Activated CD8-positive, alpha-beta T cell treated with anti-CD3 and anti-CD28 coated beads, Interleukin-2, amount 10 ng/mL, durations not matched to agents 7 days and 5 days (primary cell): ENCODE results near the gene ANKRD13D. TPM values are rescaled to one million over a fixed set of nuclear protein-coding genes. Genes with fewer than 3 reads are reported as not detected.

ENCODE experiments used
- ATAC-seq: fragments of 150-1000 bp; cut with Tn5 transposase; one replicate; pipeline ENCODE4 v1.10.0; 2021; ENCODE audit warnings: moderate library complexity
- CTCF ChIA-PET: fragments of 350-600 bp; sonication (Branson Sonifier 250); formaldehyde crosslinking; loops from one replicate; lab custom pipeline; 2021; ENCODE audit warnings: antibody characterized with exemption; lab: Charles Lee
- POLR2A ChIA-PET: fragments of 350-600 bp; sonication (Branson Sonifier 250); formaldehyde crosslinking; loops from one replicate; lab custom pipeline; 2021; ENCODE audit warnings: antibody characterized with exemption; lab: Charles Lee
- DNase-seq: peaks from one replicate; pipeline ENCODE4 v3.0.0-alpha.2; 2020
- H3K27ac Mint-ChIP-seq: one replicate; pipeline ENCODE4 v1.8.0; 2021; ENCODE audit warnings: mild to moderate bottlenecking, mixed read lengths
- H3K27me3 Mint-ChIP-seq: one replicate; pipeline ENCODE4 v1.8.0; 2021; ENCODE audit warnings: low read depth, mixed read lengths
- H3K36me3 Mint-ChIP-seq: one replicate; pipeline ENCODE4 v1.8.0; 2021; ENCODE audit warnings: low read depth, mixed read lengths
- H3K4me1 Mint-ChIP-seq: one replicate; pipeline ENCODE4 v1.8.0; 2021; ENCODE audit warnings: low read depth, mixed read lengths
- H3K4me3 Mint-ChIP-seq: one replicate; pipeline ENCODE4 v1.8.0; 2021; ENCODE audit warnings: mild to moderate bottlenecking, mixed read lengths
- H3K9me3 Mint-ChIP-seq: one replicate; pipeline ENCODE4 v1.8.0; 2022; ENCODE audit warnings: mixed read lengths; ENCODE audit not compliant: insufficient read depth
- total RNA-seq, 2 experiments: library from RNA; stranded (reverse); gene quantifications; one replicate each; pipeline ENCODE4 v1.2.3, GENCODE V29; 2021

ANKRD13D gene
- total RNA-seq, 2 experiments from 2014 or later, result 179 to 189 TPM

DNA sequence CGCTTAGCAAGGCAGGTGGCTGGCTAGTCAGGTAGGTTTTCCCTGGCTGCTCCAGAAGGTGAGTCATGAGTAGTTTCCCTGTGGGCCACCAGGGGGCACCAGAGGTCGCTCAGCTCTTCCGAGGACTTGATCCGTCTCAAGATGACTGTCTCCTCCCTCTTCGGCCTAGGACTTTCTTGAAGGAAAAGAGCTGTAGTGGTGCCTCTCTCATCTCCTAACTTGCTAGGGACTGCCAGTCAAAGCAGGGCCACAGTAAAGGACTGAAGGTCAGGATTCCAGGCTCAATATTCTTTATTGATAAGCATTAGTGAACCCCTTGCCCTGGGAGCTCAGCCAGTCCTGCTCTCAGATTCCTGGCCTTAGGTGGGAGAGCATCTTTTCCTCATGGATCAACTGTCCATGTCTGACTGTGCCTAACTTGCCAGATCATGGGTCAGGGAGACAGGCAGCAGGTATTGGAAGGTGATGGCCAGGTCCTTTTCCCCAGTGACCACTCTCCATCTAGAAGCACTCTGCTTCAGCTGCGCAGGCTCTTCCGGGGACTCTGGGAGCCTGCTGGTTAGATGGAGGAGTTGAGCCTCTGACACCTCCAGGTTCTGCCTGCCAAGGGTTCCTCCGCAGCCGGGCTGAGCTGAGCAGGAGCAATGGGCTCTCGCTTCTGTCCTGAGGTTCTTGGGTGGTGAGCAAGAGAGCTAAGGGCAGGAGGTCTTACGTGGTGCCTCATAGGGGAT, 62.3 kb downstream of the ANKRD13D start:
- Mint-ChIP-seq H3K27ac (peak overlapping the region; percentile 75), H3K27me3 (no peaks in the 10 kb centered on the region), H3K4me1 (peaks cover 37% of the 10 kb centered on the region), H3K9me3 (no peaks in the 10 kb centered on the region), H3K36me3 (peaks cover 8% of the 10 kb centered on the region), H3K4me3 (peak overlapping the region; percentile 66)
- ATAC-seq (no peak), DNase-seq (peak; percentile 72)
- ChIA-PET POLR2A (interaction anchor here (0.7 to 2.8 kb wide), 4 partner anchors 26 to 89 kb away, joined by 3 to 28 read pairs (median 6); no protein-coding TSS in a partner anchor), CTCF (interaction anchor here (0.6 to 18.4 kb wide), 35 partner anchors 12 to 298 kb away, joined by 3 to 998 read pairs (median 4); partner anchors contain the start of genes AIP, CLCF1, NUDT8 and PPP1CA)

Other genes with a start within 250 kb of the ANKRD13D start
- gene RHOD, start 232.5 kb upstream of the ANKRD13D start, total RNA-seq, result not detected
- 10 to 100 TPM; 90.3 to 93.1 TPM for gene KDM2A, start 170.0 kb upstream of the ANKRD13D start, total RNA-seq
- gene GRK2, start 22.8 kb upstream of the ANKRD13D start, total RNA-seq, result 100 to 1,000 TPM; 338 to 348 TPM
- gene SSH3, start 14.2 kb downstream of the ANKRD13D start, total RNA-seq, result 10 to 100 TPM; 12.0 to 13.0 TPM
- 10 to 100 TPM; 53.2 to 56.7 TPM for gene POLD4, start 64.2 kb downstream of the ANKRD13D start, total RNA-seq
- under 1 TPM; 0.29 to 0.50 TPM for gene CLCF1, start 84.3 kb downstream of the ANKRD13D start, total RNA-seq
- 10 to 100 TPM; 59.5 to 60.4 TPM for gene RAD9A, start 102.7 kb downstream of the ANKRD13D start, total RNA-seq
- gene PPP1CA, start 112.6 kb downstream of the ANKRD13D start, total RNA-seq, result 100 to 1,000 TPM; 429 to 434 TPM
- 100 to 1,000 TPM; 345 to 352 TPM for gene TBC1D10C, start 114.8 kb downstream of the ANKRD13D start, total RNA-seq
- 1 to 10 TPM; 4.8 to 4.9 TPM for gene CARNS1, start 126.4 kb downstream of the ANKRD13D start, total RNA-seq
- gene RPS6KB2, start 139.2 kb downstream of the ANKRD13D start, total RNA-seq, result 10 to 100 TPM; 64.0 to 66.9 TPM
- gene PTPRCAP, start 148.4 kb downstream of the ANKRD13D start, total RNA-seq, result 100 to 1,000 TPM; 445 to 447 TPM
- 100 to 1,000 TPM; 157 to 169 TPM for gene CORO1B, start 154.2 kb downstream of the ANKRD13D start, total RNA-seq
- gene GPR152, start 163.4 kb downstream of the ANKRD13D start, total RNA-seq, result not detected
- gene CABP4, start 166.1 kb downstream of the ANKRD13D start, total RNA-seq, result 1 to 10 TPM; 1.6 to 1.9 TPM
- gene TMEM134, start 179.9 kb downstream of the ANKRD13D start, total RNA-seq, result 10 to 100 TPM; 39.6 to 42.5 TPM
- 100 to 1,000 TPM; 156 to 163 TPM for gene AIP, start 193.7 kb downstream of the ANKRD13D start, total RNA-seq
- 100 to 1,000 TPM; 110 to 117 TPM for gene PITPNM1, start 216.1 kb downstream of the ANKRD13D start, total RNA-seq
- gene CDK2AP2, start 218.9 kb downstream of the ANKRD13D start, total RNA-seq, result 100 to 1,000 TPM; 168 to 175 TPM
- gene CABP2, start 234.1 kb downstream of the ANKRD13D start, total RNA-seq, result not detected